A673 (cell line): ENCODE results near the gene SLC19A1. TPM values are rescaled to one million over a fixed set of nuclear protein-coding genes. Genes with fewer than 3 reads are reported as not detected.

Experiments
- BruUV-seq: library from RNA; stranded (reverse); fragments of 400-500 nt; replicated peaks from 2 replicates; lab custom pipeline; 2021; lab: Mats Ljungman, UMichigan
- CTCF ChIA-PET: fragments of 300-600 bp; sonication (Branson Sonifier 250); formaldehyde crosslinking; loops from one replicate; lab custom pipeline; 2022; ENCODE audit warnings: antibody characterized with exemption; lab: Charles Lee
- POLR2A ChIA-PET: fragments of 300-600 bp; sonication (Branson Sonifier 250); formaldehyde crosslinking; loops from one replicate; lab custom pipeline; 2022; ENCODE audit warnings: antibody characterized with exemption; ENCODE audit not compliant: low non-redundant PET; lab: Charles Lee
- DNase-seq: peaks from one replicate; pipeline ENCODE4 v3.0.0-alpha.2; 2015; ENCODE audit warnings: low spot score
- H3K27ac ChIP-seq: fragments of 200-600 bp; sonication (generic); 2 replicates; pipeline ENCODE4 v1.5.1; 2016; ENCODE audit warnings: mixed run types, low read depth, mild to moderate bottlenecking, mixed read lengths, antibody characterized with exemption, low read length; ENCODE audit not compliant: poor library complexity, severe bottlenecking
- H3K27me3 ChIP-seq: fragments of 200-600 bp; sonication (generic); replicated peaks from 2 replicates; pipeline ENCODE4 v1.6.1; 2017; ENCODE audit warnings: mixed run types, low read depth, mild to moderate bottlenecking, mixed read lengths, antibody characterized with exemption, low read length; ENCODE audit not compliant: insufficient read depth, poor library complexity
- H3K36me3 ChIP-seq: fragments of 200-600 bp; sonication (generic); 2 replicates; pipeline ENCODE4 v1.6.1; 2016; ENCODE audit warnings: mixed run types, mild to moderate bottlenecking, mixed read lengths, antibody characterized with exemption, low read length; ENCODE audit not compliant: insufficient read depth, poor library complexity, severe bottlenecking
- H3K4me1 ChIP-seq: fragments of 200-600 bp; sonication (generic); 2 replicates; pipeline ENCODE4 v1.6.1; 2017; ENCODE audit warnings: mixed run types, mild to moderate bottlenecking, mixed read lengths, antibody characterized with exemption, low read length; ENCODE audit not compliant: insufficient read depth, poor library complexity, severe bottlenecking
- H3K4me3 ChIP-seq: fragments of 200-600 bp; sonication (generic); 2 replicates; pipeline ENCODE4 v1.5.1; 2016; ENCODE audit warnings: low read depth, mixed run types, mild to moderate bottlenecking, mixed read lengths, low read length; ENCODE audit not compliant: poor library complexity, severe bottlenecking
- H3K9me3 ChIP-seq: fragments of 200-600 bp; sonication (generic); 2 replicates; pipeline ENCODE4 v1.6.1; 2016; ENCODE audit warnings: mixed run types, low read depth, mild to moderate bottlenecking, mixed read lengths, antibody characterized with exemption, low read length; ENCODE audit not compliant: poor library complexity, severe bottlenecking
- CTCF ChIP-seq: fragments of 300-800, 200-600 bp; sonication (generic); conservative IDR thresholded peaks from 2 replicates; pipeline ENCODE4 v1.5.1; 2017; ENCODE audit warnings: low read depth, mild to moderate bottlenecking, antibody characterized with exemption, low read length, moderate library complexity, mixed read lengths
- EZH2 ChIP-seq: fragments of 200-600 bp; sonication (generic); IDR thresholded peaks from 2 replicates; pipeline ENCODE4 v1.6.1; 2017; ENCODE audit warnings: borderline replicate concordance, low read depth, mild to moderate bottlenecking, mixed read lengths, antibody characterized with exemption, low read length; ENCODE audit not compliant: poor library complexity, severe bottlenecking
- intact Hi-C: fragments of 100-400 bp; cut with micrococcal nuclease; formaldehyde crosslinking; loops from one replicate; pipeline ENCODE4 v1.10.0; 2022; ENCODE audit not compliant: unreplicated experiment
- total RNA-seq: library from RNA; stranded (reverse); gene quantifications from 2 replicates; pipeline ENCODE4 v1.2.3, GENCODE V29; 2021

Gene SLC19A1
- total RNA-seq, 1 experiment from 2014 or later, result 72.1 TPM

DNA sequence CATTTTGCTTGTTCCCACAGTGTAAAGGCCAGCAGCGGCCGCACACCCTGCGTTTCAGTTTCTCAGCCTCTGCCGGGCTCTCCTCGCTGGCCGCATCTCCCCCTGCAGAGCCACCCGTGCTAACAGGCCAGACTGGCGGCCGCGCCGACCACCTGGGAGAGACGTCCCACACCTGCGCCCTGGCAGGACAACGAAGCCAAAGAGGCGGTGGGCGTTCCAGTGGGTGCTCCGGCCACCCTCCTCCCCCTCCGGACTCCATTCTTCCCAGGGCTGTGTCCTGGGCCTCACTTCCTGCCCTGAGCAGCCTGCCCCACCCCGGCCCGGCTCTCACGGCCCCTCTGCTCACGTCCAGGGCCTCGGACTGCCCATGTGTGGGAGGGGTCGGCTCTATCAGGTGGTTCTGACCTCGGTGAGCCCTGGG is 31.9 kb upstream of the SLC19A1 start:
- Histone ChIP-seq H3K9me3 (no peaks in the 10 kb centered on the region), H3K4me3 (no peak overlapping the region), H3K4me1 (no peaks in the 10 kb centered on the region), H3K27me3 (no peaks in the 10 kb centered on the region), H3K36me3 (no peaks in the 10 kb centered on the region), H3K27ac (no peak overlapping the region)
- CTCF ChIA-PET, result no interaction called here
- BruUV-seq, result no TSS peak
- TF ChIP-seq CTCF, result no peak
- TF ChIP-seq EZH2, result no peak
- DNase-seq, result no peak
- intact Hi-C loops, result no loop called here
- POLR2A ChIA-PET, result no interaction called here

- POLR2A ChIA-PET, result no interaction called here
- no TSS peak for BruUV-seq
- TF ChIP-seq EZH2, result no peak
- no peak for TF ChIP-seq CTCF
- no peaks in the 10 kb centered on the region for H3K9me3 ChIP-seq
- no peak overlapping the region for H3K4me3 ChIP-seq
- CTCF ChIA-PET, result no interaction called here
- H3K27me3 ChIP-seq, result no peaks in the 10 kb centered on the region
- no peak for DNase-seq
- no peak overlapping the region for H3K27ac ChIP-seq
- no peaks in the 10 kb centered on the region for H3K4me1 ChIP-seq
- intact Hi-C loops, result no loop called here
- no peaks in the 10 kb centered on the region for H3K36me3 ChIP-seq
Measured at GRCh38 chr21:45573452-45574035, 31.3 kb upstream of the SLC19A1 start.

GRCh38 chr21:45572783-45573451 is 30.7 kb upstream of the SLC19A1 start:
- CTCF ChIA-PET, result no interaction called here
- no TSS peak for BruUV-seq
- no peak for DNase-seq
- H3K9me3 ChIP-seq, result no peaks in the 10 kb centered on the region
- H3K4me3 ChIP-seq, result no peak overlapping the region
- no peak for TF ChIP-seq CTCF
- no peak for TF ChIP-seq EZH2
- H3K27me3 ChIP-seq, result no peaks in the 10 kb centered on the region
- no peaks in the 10 kb centered on the region for H3K36me3 ChIP-seq
- intact Hi-C loops, result no loop called here
- POLR2A ChIA-PET, result no interaction called here
- no peaks in the 10 kb centered on the region for H3K4me1 ChIP-seq
- H3K27ac ChIP-seq, result no peak overlapping the region
